Osteoblast (primary cell): ENCODE measurements around the gene EIF2D. TPM values are rescaled to one million over a fixed set of nuclear protein-coding genes. Genes with fewer than 3 reads are reported as not detected.

Experiments
- DNase-seq: peaks from one replicate; pipeline ENCODE4 v3.0.0; 2011; ENCODE audit warnings: low spot score, mixed read lengths; ENCODE audit not compliant: insufficient read length; ENCODE audit errors: missing footprints
- H2AFZ ChIP-seq: 2 replicates; pipeline ENCODE4 v1.6.0; 2011; ENCODE audit warnings: mild to moderate bottlenecking, low read length
- H3K27ac ChIP-seq: 2 replicates; pipeline ENCODE4 v1.5.1; 2011; ENCODE audit warnings: mild to moderate bottlenecking, low read depth, low read length, moderate library complexity
- H3K27me3 ChIP-seq: 2 replicates; pipeline ENCODE4 v1.6.0; 2012; ENCODE audit warnings: mild to moderate bottlenecking, control low read depth, inconsistent platforms, low read length, moderate library complexity; ENCODE audit not compliant: insufficient read depth
- H3K36me3 ChIP-seq: 2 replicates; pipeline ENCODE4 v1.5.1; 2011; ENCODE audit warnings: mild to moderate bottlenecking, low read length, control low read depth, moderate library complexity; ENCODE audit not compliant: insufficient read depth
- H3K4me1 ChIP-seq: 2 replicates; pipeline ENCODE4 v1.5.1; 2011; ENCODE audit warnings: mild to moderate bottlenecking, low read length, control low read depth, moderate library complexity; ENCODE audit not compliant: insufficient read depth
- H3K4me2 ChIP-seq: 2 replicates; pipeline ENCODE4 v1.6.0; 2011; ENCODE audit warnings: mild to moderate bottlenecking, low read length; ENCODE audit not compliant: insufficient read depth
- H3K4me3 ChIP-seq: fragments of 200-600 bp; sonication (generic); 3 replicates; pipeline ENCODE4 v1.5.1; 2012; ENCODE audit warnings: mild to moderate bottlenecking, low read length, inconsistent platforms; ENCODE audit not compliant: insufficient read depth
- H3K79me2 ChIP-seq: 2 replicates; pipeline ENCODE4 v1.6.0; 2012; ENCODE audit warnings: mild to moderate bottlenecking, low read length, control low read depth, inconsistent platforms; ENCODE audit not compliant: insufficient read depth
- H3K9me3 ChIP-seq: 2 replicates; pipeline ENCODE4 v1.5.1; 2011; ENCODE audit warnings: low read depth, low read length, control low read depth
- H4K20me1 ChIP-seq: 2 replicates; pipeline ENCODE4 v1.6.0; 2012; ENCODE audit warnings: mild to moderate bottlenecking, low read length, control low read depth; ENCODE audit not compliant: insufficient read depth
- CTCF ChIP-seq: IDR thresholded peaks from 2 replicates; pipeline ENCODE4 v1.5.1; 2011; ENCODE audit warnings: mild to moderate bottlenecking, low read depth, low read length, moderate library complexity; ENCODE audit errors: extremely low read depth
- total RNA-seq: library from RNA; depleted of rRNA; stranded (reverse); fragments of >200 nt; gene quantifications from 2 replicates; pipeline ENCODE4 v1.2.3, GENCODE V29; 2012

Gene EIF2D
- total RNA-seq, 1 donor, result 52.8 TPM

- no peaks in the 10 kb centered on the region for H3K27me3 ChIP-seq
- H3K4me1 ChIP-seq, result peaks cover 41% of the 10 kb centered on the region
- H3K27ac ChIP-seq, result peak overlapping the region; percentile 85
- H3K79me2 ChIP-seq, result no peaks in the 10 kb centered on the region
- no peak overlapping the region for H3K4me2 ChIP-seq
- H3K4me3 ChIP-seq, result no peak overlapping the region
- TF ChIP-seq CTCF, result no peak
- no peak for DNase-seq
- H3K36me3 ChIP-seq, result peaks cover 32% of the 10 kb centered on the region
- H3K9me3 ChIP-seq, result no peaks in the 10 kb centered on the region
- no peaks in the 10 kb centered on the region for H4K20me1 ChIP-seq
- H2AFZ ChIP-seq, result no peak overlapping the region
Measured at GRCh38 chr1:206591226-206591625, 21.0 kb downstream of the EIF2D start.

- Histone ChIP-seq H3K36me3 (peaks cover 22% of the 10 kb centered on the region), H4K20me1 (no peaks in the 10 kb centered on the region), H3K27ac (peak overlapping the region; percentile 85)
Measured at GRCh38 chr1:206590025-206590758, 22.1 kb downstream of the EIF2D start.

GRCh38 chr1:206589206-206589605 lies 23.1 kb downstream of the EIF2D start:
- no peak overlapping the region for H3K4me3 ChIP-seq
- H3K36me3 ChIP-seq, result peaks cover 17% of the 10 kb centered on the region
- H3K27ac ChIP-seq, result peak overlapping the region; percentile 85
- H3K4me1 ChIP-seq, result peaks cover 41% of the 10 kb centered on the region
- peak overlapping the region; percentile 62 for H3K4me2 ChIP-seq
- H3K79me2 ChIP-seq, result no peaks in the 10 kb centered on the region
- DNase-seq, result peak; percentile 96
- no peaks in the 10 kb centered on the region for H3K27me3 ChIP-seq
- no peaks in the 10 kb centered on the region for H4K20me1 ChIP-seq
- no peak overlapping the region for H2AFZ ChIP-seq
- TF ChIP-seq CTCF, result no peak
- no peaks in the 10 kb centered on the region for H3K9me3 ChIP-seq

More at GRCh38 chr1:206590025-206590758, 22.1 kb downstream of the EIF2D start:
- Histone ChIP-seq H3K9me3 (no peaks in the 10 kb centered on the region), H3K27me3 (no peaks in the 10 kb centered on the region), H3K79me2 (no peaks in the 10 kb centered on the region), H3K4me1 (peaks cover 41% of the 10 kb centered on the region), H3K4me3 (no peak overlapping the region), H3K4me2 (peak overlapping the region; percentile 62), H2AFZ (no peak overlapping the region)
- peak; percentile 45 for TF ChIP-seq CTCF
- peak; percentile 93 for DNase-seq

- Histone ChIP-seq H2AFZ (no peak overlapping the region), H3K79me2 (no peaks in the 10 kb centered on the region), H3K4me1 (peaks cover 41% of the 10 kb centered on the region), H3K36me3 (peaks cover 11% of the 10 kb centered on the region), H4K20me1 (no peaks in the 10 kb centered on the region), H3K4me2 (peak overlapping the region; percentile 62), H3K9me3 (no peaks in the 10 kb centered on the region), H3K4me3 (no peak overlapping the region), H3K27me3 (no peaks in the 10 kb centered on the region), H3K27ac (peak overlapping the region; percentile 85)
- no peak for TF ChIP-seq CTCF
- DNase-seq, result no peak
Measured at GRCh38 chr1:206588492-206588891, 23.8 kb downstream of the EIF2D start.
